Measurements from ENCODE around the gene PRKCE. TPM values are rescaled to one million over a fixed set of nuclear protein-coding genes. Genes with fewer than 3 reads are reported as not detected.

Gene PRKCE
- total RNA-seq, 1 donor from 2014 or later = 24.2 TPM

GRCh38 chr2:45980161-45980865 lies 328.8 kb downstream of the PRKCE start:
- peaks cover 5% of the 10 kb centered on the region for H3K27me3 Mint-ChIP-seq (ENCODE audit: unreplicated experiment)
- peaks cover 9% of the 10 kb centered on the region for H3K4me1 Mint-ChIP-seq (ENCODE audit: unreplicated experiment)
- DNase-seq (ENCODE audit: low spot score) = no peak
- H3K4me3 Mint-ChIP-seq (ENCODE audit: unreplicated experiment) = no peak overlapping the region
- H3K36me3 Mint-ChIP-seq (ENCODE audit: low read depth, unreplicated experiment) = peaks cover 6% of the 10 kb centered on the region
- H3K27ac Mint-ChIP-seq (ENCODE audit: unreplicated experiment) = no peak overlapping the region
- TF ChIP-seq CTCF (IDR thresholded peaks at IDR 0.05; ENCODE audit: unreplicated experiment) = no peak
- H3K9me3 Mint-ChIP-seq (ENCODE audit: unreplicated experiment) = no peaks in the 10 kb centered on the region

- DNase-seq (ENCODE audit: low spot score) = no peak
- no peak overlapping the region for H3K4me3 Mint-ChIP-seq (ENCODE audit: unreplicated experiment)
- no peaks in the 10 kb centered on the region for H3K9me3 Mint-ChIP-seq (ENCODE audit: unreplicated experiment)
- H3K27me3 Mint-ChIP-seq (ENCODE audit: unreplicated experiment) = peaks cover 5% of the 10 kb centered on the region
- peaks cover 6% of the 10 kb centered on the region for H3K36me3 Mint-ChIP-seq (ENCODE audit: low read depth, unreplicated experiment)
- peaks cover 11% of the 10 kb centered on the region for H3K4me1 Mint-ChIP-seq (ENCODE audit: unreplicated experiment)
- H3K27ac Mint-ChIP-seq (ENCODE audit: unreplicated experiment) = no peak overlapping the region
- no peak for TF ChIP-seq CTCF (IDR thresholded peaks at IDR 0.05; ENCODE audit: unreplicated experiment)
These were observed 330.0 kb downstream of the PRKCE start for GRCh38 chr2:45981384-45981930.

GRCh38 chr2:45982096-45982495 lies 330.6 kb downstream of the PRKCE start:
- peaks cover 6% of the 10 kb centered on the region for H3K36me3 Mint-ChIP-seq (ENCODE audit: low read depth, unreplicated experiment)
- TF ChIP-seq CTCF (IDR thresholded peaks at IDR 0.05; ENCODE audit: unreplicated experiment) = no peak
- no peak for DNase-seq (ENCODE audit: low spot score)
- H3K9me3 Mint-ChIP-seq (ENCODE audit: unreplicated experiment) = no peaks in the 10 kb centered on the region
- H3K27ac Mint-ChIP-seq (ENCODE audit: unreplicated experiment) = no peak overlapping the region
- peaks cover 14% of the 10 kb centered on the region for H3K4me1 Mint-ChIP-seq (ENCODE audit: unreplicated experiment)
- H3K27me3 Mint-ChIP-seq (ENCODE audit: unreplicated experiment) = peaks cover 5% of the 10 kb centered on the region
- peak overlapping the region; percentile 16 for H3K4me3 Mint-ChIP-seq (ENCODE audit: unreplicated experiment)

- no peak for TF ChIP-seq CTCF (IDR thresholded peaks at IDR 0.05; ENCODE audit: unreplicated experiment)
These were observed 331.7 kb downstream of the PRKCE start for GRCh38 chr2:45983213-45983612.

GRCh38 chr2:45984366-45984765 lies 332.9 kb downstream of the PRKCE start:
- Mint-ChIP-seq H3K27ac (ENCODE audit: unreplicated experiment) (no peak overlapping the region), H3K36me3 (ENCODE audit: low read depth, unreplicated experiment) (peaks cover 6% of the 10 kb centered on the region), H3K4me1 (ENCODE audit: unreplicated experiment) (peaks cover 14% of the 10 kb centered on the region), H3K4me3 (ENCODE audit: unreplicated experiment) (no peak overlapping the region), H3K27me3 (ENCODE audit: unreplicated experiment) (peaks cover 5% of the 10 kb centered on the region), H3K9me3 (ENCODE audit: unreplicated experiment) (no peaks in the 10 kb centered on the region)
- no peak for TF ChIP-seq CTCF (IDR thresholded peaks at IDR 0.05; ENCODE audit: unreplicated experiment)
- no peak for DNase-seq (ENCODE audit: low spot score)

More at GRCh38 chr2:45983213-45983612, 331.7 kb downstream of the PRKCE start:
- Mint-ChIP-seq H3K27me3 (ENCODE audit: unreplicated experiment) (peaks cover 5% of the 10 kb centered on the region), H3K36me3 (ENCODE audit: low read depth, unreplicated experiment) (peaks cover 6% of the 10 kb centered on the region), H3K4me1 (ENCODE audit: unreplicated experiment) (peaks cover 14% of the 10 kb centered on the region), H3K27ac (ENCODE audit: unreplicated experiment) (no peak overlapping the region), H3K4me3 (ENCODE audit: unreplicated experiment) (no peak overlapping the region), H3K9me3 (ENCODE audit: unreplicated experiment) (no peaks in the 10 kb centered on the region)
- no peak for DNase-seq (ENCODE audit: low spot score)

Data from endothelial cell (in vitro differentiated cells).